Right renal cortex interstitium (tissue), 3 donors: Measurements from ENCODE around the gene ABCF2. TPM values are rescaled to one million over a fixed set of nuclear protein-coding genes. Genes with fewer than 3 reads are reported as not detected.
A peak's percentile ranks its signal among the peaks of the same experiment; 100 is the strongest.

Experiments used
- DNase-seq, 3 donors: peaks; one replicate each; pipeline ENCODE4 v3.0.0-alpha.2; 2013; ENCODE audit warnings: low read depth in 3 of 3, low spot score in 2 of 3
- polyA plus RNA-seq, 3 donors: library from polyadenylated mRNA; unstranded; fragments of 120-200 nt; gene quantifications; one replicate each; pipeline ENCODE4 v1.2.1, GENCODE V29; 2013; ENCODE audit not compliant: insufficient read length in 3 of 3

ABCF2 gene
- polyA plus RNA-seq, result 10 to 100 TPM; 23.3 to 24.8 (median 24.3) TPM

DNA sequence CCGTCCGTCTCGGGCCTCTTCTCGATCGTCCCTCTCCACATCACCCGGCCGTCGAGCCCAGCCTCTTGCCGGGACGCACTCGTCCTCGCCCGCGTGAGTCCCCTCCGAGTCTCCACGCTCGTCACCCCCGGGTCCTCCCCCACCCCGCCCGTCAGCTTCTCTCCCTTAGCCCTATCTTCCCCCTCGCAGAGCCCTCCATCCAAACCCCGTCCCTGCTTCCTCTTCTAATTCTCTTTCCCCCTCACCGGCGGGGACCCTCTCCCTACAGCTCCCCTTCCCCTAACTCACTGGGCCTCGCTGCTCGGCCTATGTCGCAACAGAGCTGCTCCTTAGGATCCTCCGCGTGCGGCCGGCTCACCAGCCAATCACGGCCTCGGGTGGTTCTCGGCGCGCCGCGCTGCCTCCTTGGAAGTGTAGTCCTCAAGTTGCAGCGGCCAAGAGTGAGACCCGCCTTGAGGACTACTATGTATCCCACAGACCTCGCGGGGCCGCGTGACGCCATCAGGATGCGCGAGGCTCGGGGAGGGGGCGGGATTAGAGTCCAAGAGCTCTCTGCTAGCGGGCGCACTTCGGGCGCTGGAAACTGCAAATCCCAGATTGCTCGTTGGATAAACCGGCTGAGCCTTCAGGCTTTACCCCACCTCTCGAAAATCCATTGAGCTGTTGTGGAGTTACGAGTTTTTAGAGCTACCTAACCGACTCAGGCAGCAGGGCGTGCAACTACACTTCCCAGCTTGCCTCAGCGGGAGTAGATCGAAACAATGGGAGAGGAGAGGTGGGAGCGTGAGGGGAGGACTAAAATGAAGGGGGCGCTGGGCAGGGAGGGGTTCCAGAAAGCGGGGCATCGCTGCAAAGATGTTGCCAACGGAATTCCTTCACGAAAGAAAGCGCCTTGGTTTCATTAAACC lies at the start of gene ABCF2:
Gene ABCF2, minus strand, starts transcription at position 331 of the 908 bp plus-strand sequence. CDS start 747 bp downstream, outside the sequence.
- peak; percentile 96 to 98 (median 97) for DNase-seq

DNA sequence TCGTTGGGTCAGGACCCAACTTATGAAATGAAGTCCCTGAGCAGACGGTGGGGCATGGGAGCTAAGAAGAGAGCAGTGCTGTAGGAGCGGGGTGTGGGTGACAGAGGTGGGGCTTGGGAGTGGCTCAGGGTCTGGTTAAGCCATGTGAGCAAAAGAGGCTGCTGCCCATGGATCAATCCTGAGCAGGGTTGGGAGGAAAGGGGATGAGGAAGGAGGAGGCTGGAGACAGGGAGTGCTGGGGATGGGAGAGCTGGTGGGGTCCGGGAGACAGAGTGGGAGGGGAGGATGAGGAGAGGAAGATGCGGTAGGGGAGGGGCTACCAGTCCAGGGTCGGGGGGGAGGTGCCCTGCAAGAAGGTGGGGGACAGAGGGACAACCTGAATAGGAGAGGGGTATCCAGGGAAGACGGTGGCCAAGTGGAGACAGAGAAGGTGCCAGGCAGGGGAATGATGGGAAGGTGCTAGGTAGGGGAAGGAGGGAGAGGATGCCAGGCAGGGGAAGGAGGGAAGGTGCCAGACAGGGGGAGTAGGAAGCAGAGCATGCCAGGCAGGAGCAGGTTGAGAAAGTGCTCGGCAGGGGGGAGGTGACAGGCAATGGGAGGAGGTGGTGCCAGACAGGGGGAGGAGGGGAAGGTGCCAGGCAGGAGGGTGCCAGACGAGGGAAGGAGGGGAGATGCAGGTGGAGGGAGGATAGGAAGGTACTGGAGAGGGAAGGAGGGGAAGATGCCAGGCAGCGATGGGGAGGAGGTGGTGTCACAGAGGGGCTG lies 49.0 kb upstream of the ABCF2 start:
- no peak for DNase-seq

GRCh38 chr7:151274936-151275812 lies 48.2 kb upstream of the ABCF2 start:
- no peak for DNase-seq

GRCh38 chr7:151274396-151274795 lies 47.4 kb upstream of the ABCF2 start:
- DNase-seq, result no peak

DNA sequence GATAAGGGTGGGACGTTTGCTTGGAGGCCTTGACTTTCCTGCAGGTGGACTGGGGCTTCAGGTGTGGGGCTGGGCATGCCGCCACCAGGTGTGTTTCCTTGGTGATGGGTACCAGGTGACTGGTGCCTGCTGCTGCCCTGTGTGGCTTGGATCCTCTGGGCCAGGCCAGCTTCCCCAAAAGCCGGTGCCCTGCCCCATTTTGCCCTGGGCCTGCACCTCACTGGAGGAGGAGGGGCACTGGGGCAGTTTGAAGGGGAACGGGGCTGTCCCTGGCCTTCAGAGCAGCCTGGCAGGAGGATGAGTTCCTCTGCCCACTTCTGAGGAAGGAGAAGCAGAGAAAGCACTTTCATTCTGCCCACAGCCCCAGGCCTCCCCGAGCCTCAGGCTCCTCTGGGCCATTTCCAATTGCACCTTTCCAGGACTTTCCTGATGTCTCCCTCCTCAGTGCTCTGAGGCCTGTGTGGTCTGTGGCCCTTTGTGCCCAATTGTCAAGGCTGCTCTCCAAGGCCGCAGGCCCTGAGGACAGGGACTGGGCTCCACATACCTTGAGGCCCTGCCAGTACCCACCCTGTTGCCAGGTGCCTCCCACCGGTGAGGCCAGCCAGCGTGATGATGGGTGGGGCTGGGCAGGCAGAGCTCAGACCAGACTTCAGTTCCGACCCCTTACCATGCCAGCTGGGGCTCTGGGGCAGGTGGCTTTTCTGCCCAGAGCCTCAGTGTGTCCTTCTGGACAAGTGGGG lies 46.8 kb upstream of the ABCF2 start:
- no peak for DNase-seq

GRCh38 chr7:151272877-151273276 lies 45.9 kb upstream of the ABCF2 start:
- DNase-seq, result no peak

GRCh38 chr7:151272405-151272804 lies 45.4 kb upstream of the ABCF2 start:
- no peak for DNase-seq

GRCh38 chr7:151271699-151272355 lies 44.8 kb upstream of the ABCF2 start:
- DNase-seq, result no peak

- no peak for DNase-seq
Measured at GRCh38 chr7:151269511-151269910, 42.5 kb upstream of the ABCF2 start.

DNA sequence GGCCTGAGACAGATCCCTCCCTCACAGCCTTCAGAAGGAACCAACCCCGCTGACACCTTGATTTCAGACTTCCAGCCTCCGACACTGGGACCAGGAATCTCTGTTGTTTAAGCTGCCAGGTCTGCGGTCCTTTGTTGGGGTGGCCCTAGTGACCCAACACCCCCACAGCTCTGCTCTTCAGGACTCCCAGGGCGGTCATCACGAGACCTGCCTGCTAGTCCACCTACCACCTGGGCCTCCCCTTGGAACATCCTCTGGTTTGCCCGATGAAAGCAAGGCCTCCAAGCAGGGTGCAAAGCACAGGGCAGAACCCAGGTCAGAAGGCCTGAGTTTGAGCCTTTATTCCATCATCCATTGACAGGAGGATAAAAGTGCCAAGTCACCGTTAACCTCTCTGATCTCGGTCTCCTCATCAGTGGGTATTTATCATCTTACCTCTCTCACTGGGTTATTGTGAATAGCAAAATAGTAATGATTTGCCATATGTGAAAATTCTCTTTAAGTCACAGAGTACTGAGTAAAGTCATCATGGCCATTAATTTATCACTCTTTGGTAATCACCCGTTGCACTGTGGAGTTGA lies 38.4 kb upstream of the ABCF2 start:
- DNase-seq, result no peak

DNA sequence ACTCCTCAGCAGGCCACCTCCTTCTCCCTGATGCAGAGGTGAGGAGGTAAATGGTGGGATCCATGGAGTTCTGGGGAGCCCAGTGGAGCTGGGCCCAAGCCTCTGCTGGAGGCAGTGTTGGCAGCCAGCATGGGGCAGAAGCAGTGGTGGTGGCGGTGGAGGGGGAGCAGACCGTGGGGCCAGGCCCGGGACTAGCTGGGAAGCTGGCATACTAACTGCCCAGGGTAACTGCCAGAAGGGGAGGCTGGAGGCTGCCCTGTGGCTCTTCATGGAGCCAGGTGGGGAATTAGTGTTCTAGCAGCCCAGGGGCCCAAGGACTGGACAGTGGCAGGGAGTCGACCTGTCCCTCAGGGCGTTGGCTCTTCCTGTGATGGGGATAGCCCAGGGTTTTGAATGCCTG lies 37.6 kb upstream of the ABCF2 start:
- no peak for DNase-seq

DNA sequence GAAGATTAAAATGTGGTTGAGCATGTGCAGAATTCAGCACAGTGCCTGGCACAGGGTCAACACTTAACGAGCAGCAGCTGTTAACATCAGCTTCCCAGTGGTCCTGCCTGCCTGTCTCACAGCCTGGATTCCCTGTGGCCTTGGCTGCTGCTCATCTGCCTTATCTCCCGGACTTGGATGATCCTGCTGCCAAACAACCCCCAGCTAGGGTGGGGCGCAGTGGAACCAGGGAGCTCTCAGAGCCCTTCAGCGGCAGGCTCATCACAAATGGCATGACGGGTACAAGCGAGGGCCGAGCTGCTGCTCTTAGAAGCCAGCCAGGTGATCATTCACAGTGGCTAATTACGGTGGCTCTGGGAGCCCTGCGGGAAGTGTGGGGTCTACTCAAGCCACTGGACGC lies 34.5 kb upstream of the ABCF2 start:
- no peak for DNase-seq

GRCh38 chr7:151260883-151261282 lies 33.9 kb upstream of the ABCF2 start:
- DNase-seq, result no peak

- no peak for DNase-seq
Measured at GRCh38 chr7:151260471-151260870, 33.5 kb upstream of the ABCF2 start.

DNA sequence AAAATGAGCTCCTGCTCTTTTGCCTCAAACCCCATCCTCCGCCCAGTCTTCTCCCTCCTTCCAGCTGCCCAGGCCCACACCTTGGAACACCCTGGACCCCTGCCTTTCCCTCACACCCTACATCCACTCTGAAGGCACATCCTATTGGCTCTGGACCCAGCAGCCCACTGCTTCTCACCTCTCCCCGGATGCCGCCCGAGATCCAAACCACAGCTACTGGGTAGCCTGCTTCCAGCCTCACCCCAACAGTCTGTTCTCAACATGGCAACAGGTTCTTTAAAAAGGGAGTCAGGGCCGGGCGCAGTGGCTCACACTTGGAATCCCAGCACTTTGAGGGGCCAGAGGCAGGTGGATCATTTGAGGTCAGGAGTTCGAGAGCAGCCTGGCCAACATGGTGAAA lies 31.0 kb upstream of the ABCF2 start:
- DNase-seq, result no peak

DNA sequence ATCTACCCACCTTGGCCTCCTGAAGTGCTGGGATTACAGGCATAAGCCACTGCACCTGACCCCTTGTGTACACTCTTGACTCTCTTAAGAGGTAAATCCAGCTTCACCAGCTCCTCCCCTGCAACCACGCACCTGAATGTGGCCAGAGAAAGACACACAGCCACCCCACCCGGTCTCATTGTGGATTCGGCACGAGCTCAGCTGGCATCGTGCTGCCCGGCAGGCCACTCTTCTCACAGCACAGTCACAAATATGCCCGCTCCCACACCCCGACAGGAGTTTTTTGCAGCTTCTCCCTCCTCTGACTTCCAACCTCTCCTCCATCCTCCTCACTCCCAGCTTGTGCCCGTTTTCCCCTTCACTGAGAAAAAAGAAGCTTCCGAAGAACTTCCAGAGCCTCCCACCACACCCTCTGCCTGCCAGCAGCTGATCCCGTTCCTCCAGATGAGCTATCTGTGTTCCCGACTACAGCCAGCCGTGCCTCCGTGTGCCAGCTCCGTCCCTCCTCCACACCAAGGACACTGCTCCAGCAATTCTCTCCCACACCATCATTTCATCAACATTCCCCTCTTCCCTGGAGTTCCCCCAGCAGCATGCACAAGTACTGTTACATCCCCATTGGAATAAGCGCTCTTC lies 29.5 kb upstream of the ABCF2 start:
- DNase-seq, result no peak

GRCh38 chr7:151255390-151255789 lies 28.4 kb upstream of the ABCF2 start:
- DNase-seq, result no peak

- DNase-seq, result no peak
Measured at GRCh38 chr7:151254851-151255250, 27.8 kb upstream of the ABCF2 start.

- DNase-seq, result no peak
Measured at GRCh38 chr7:151254316-151254715, 27.3 kb upstream of the ABCF2 start.
